Activated CD8-positive, alpha-beta T cell treated with anti-CD3 and anti-CD28 coated beads for 36 hours (primary cell): Measurements from ENCODE around the gene RPS10. TPM values are rescaled to one million over a fixed set of nuclear protein-coding genes. Genes with fewer than 3 reads are reported as not detected.

Experiments used
- ATAC-seq: fragments of 200-7000 bp; cut with Tn5 transposase; one replicate; pipeline ENCODE4 v1.10.0; 2021; ENCODE audit warnings: mild to moderate bottlenecking, moderate library complexity
- CTCF ChIA-PET: fragments of 350-600 bp; sonication (Branson Sonifier 250); formaldehyde crosslinking; loops from one replicate; lab custom pipeline; 2021; ENCODE audit warnings: antibody characterized with exemption; lab: Charles Lee
- POLR2A ChIA-PET: fragments of 350-600 bp; sonication (Branson Sonifier 250); formaldehyde crosslinking; loops from one replicate; lab custom pipeline; 2021; ENCODE audit warnings: antibody characterized with exemption; lab: Charles Lee
- DNase-seq: peaks from one replicate; pipeline ENCODE4 v3.0.0-alpha.2; 2020
- H3K27ac Mint-ChIP-seq: one replicate; pipeline ENCODE4 v1.8.0; 2021; ENCODE audit warnings: mild to moderate bottlenecking, mixed read lengths
- H3K27me3 Mint-ChIP-seq: one replicate; pipeline ENCODE4 v1.8.0; 2021; ENCODE audit warnings: mixed read lengths
- H3K36me3 Mint-ChIP-seq: one replicate; pipeline ENCODE4 v1.8.0; 2021; ENCODE audit warnings: low read depth, mixed read lengths
- H3K4me1 Mint-ChIP-seq: one replicate; pipeline ENCODE4 v1.8.0; 2021; ENCODE audit warnings: low read depth, mixed read lengths
- H3K4me3 Mint-ChIP-seq: one replicate; pipeline ENCODE4 v1.8.0; 2021; ENCODE audit warnings: mild to moderate bottlenecking, moderate library complexity, mixed read lengths
- H3K9me3 Mint-ChIP-seq: one replicate; pipeline ENCODE4 v1.8.0; 2021; ENCODE audit warnings: mixed read lengths
- intact Hi-C: fragments of 100-400 bp; cut with micrococcal nuclease; formaldehyde crosslinking; loops from one replicate; pipeline ENCODE4 v1.10.0; 2022
- total RNA-seq, 2 experiments: library from RNA; stranded (reverse); gene quantifications; one replicate each; pipeline ENCODE4 v1.2.3, GENCODE V29; 2021
- TF ChIP-seq, protein P1 (sequence below): fragments of 200-600 bp; IDR thresholded peaks from one replicate; pipeline ENCODE4 v1.8.0; 2022; ENCODE audit warnings: antibody characterized with exemption, mild to moderate bottlenecking

RPS10 gene
- total RNA-seq, 2 experiments from 2014 or later = 2,208 to 2,269 TPM

DNA sequence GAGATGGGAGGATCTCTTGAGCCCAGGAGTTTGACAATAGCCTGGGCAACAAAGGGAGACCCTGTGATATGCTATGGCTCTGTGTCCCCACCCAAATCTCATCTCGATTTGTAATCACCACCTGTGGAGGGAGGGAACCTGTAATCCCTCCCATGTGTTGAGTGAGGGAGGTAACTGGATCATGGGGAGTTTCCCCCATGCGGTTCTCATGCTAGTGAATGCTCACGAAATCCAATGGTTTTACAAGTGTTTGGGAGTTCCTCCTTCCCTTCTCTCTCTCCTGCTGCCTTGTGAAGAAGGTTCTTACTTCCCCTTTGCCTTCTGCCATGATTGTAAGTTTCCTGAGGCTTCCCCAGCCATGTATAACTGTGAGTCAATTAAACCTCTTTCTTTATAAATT lies 36.8 kb downstream of the RPS10 start:
- no peaks in the 10 kb centered on the region for H3K27me3 Mint-ChIP-seq
- H3K4me3 Mint-ChIP-seq = no peak overlapping the region
- H3K4me1 Mint-ChIP-seq = peaks cover 32% of the 10 kb centered on the region
- CTCF ChIA-PET = no interaction called here
- DNase-seq (no peak), ATAC-seq (no peak)
- H3K9me3 Mint-ChIP-seq = no peaks in the 10 kb centered on the region
- POLR2A ChIA-PET = interaction anchor here (0.6 kb wide), 1 partner anchor 226 kb away, joined by 4 read pairs; no protein-coding TSS in a partner anchor
- TF ChIP-seq, protein P1, sequence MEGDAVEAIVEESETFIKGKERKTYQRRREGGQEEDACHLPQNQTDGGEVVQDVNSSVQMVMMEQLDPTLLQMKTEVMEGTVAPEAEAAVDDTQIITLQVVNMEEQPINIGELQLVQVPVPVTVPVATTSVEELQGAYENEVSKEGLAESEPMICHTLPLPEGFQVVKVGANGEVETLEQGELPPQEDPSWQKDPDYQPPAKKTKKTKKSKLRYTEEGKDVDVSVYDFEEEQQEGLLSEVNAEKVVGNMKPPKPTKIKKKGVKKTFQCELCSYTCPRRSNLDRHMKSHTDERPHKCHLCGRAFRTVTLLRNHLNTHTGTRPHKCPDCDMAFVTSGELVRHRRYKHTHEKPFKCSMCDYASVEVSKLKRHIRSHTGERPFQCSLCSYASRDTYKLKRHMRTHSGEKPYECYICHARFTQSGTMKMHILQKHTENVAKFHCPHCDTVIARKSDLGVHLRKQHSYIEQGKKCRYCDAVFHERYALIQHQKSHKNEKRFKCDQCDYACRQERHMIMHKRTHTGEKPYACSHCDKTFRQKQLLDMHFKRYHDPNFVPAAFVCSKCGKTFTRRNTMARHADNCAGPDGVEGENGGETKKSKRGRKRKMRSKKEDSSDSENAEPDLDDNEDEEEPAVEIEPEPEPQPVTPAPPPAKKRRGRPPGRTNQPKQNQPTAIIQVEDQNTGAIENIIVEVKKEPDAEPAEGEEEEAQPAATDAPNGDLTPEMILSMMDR = no peak
- intact Hi-C loops = no loop called here
- H3K27ac Mint-ChIP-seq = no peak overlapping the region
- no peaks in the 10 kb centered on the region for H3K36me3 Mint-ChIP-seq

DNA sequence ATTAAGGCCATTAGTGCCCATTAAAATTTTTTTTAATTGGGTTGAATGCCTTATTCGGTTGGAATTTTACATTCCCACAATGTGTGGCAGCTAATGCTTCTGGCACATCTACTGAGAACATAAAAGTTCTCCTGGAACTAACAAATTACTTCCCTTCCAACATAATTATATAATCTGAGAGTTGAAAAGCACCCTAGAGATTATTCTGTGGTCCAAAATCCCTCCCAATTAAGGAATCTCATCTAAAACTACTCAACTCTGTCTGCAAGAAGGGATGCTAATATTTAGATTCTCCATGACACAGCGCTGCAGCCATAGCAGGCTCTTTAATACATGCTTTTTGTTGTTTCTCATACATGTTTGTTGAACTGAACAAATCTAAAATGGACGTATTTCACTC lies 37.4 kb downstream of the RPS10 start:
- H3K4me3 Mint-ChIP-seq = no peak overlapping the region
- CTCF ChIA-PET = interaction anchor here (1.6 kb wide), 1 partner anchor 139 kb away, joined by 4 read pairs; no protein-coding TSS in a partner anchor
- H3K27me3 Mint-ChIP-seq = no peaks in the 10 kb centered on the region
- intact Hi-C loops = no loop called here
- no peak overlapping the region for H3K27ac Mint-ChIP-seq
- H3K9me3 Mint-ChIP-seq = no peaks in the 10 kb centered on the region
- peaks cover 32% of the 10 kb centered on the region for H3K4me1 Mint-ChIP-seq
- DNase-seq = no peak
- no peak for ATAC-seq
- TF ChIP-seq, protein P1 = no peak
- POLR2A ChIA-PET = interaction anchor here (0.6 kb wide), 1 partner anchor 28 kb away, joined by 3 read pairs; no protein-coding TSS in a partner anchor
- no peaks in the 10 kb centered on the region for H3K36me3 Mint-ChIP-seq

DNA sequence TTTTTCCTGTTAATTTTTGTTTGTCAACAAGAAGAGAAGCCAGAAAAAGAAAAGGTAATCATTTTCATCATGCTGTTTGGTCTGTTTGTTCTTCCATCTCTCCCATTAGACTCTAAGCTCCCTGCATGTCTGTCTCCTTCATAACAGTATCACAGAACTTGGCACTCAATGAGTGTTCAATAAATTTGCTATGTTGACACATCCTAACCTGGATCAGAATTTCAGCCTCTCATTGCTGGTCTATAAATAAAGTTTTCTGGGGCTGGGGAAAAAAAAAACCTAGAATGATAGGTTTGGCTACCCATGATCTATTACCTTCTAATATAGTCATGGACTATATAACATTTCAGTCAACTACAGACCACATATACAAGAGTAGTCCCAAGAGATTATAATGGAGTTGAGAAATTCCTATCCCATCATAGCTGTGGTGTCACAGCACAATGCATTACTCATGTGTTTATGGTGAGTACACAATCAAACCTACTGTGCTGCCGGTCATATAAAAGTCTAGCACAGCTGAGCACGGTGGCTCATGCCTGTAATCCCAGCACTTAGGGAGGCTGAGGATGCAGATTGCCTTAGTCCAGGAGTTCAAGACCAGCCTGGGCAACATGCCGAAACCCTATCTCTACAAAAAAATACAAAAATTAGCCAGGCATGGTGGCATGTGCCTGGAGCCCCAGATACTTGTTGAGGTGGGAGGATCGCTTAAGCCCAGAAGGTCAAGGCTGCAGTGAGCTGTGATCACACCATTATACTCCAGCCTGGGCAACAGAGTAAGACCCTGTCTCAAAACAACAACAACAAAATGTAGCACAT lies 39.3 kb downstream of the RPS10 start:
- TF ChIP-seq, protein P1 = no peak
- ChIA-PET CTCF (interaction anchor here (0.6 to 1.6 kb wide), 4 partner anchors 137 to 223 kb away, joined by 3 to 4 read pairs (median 4); no protein-coding TSS in a partner anchor), POLR2A (interaction anchor here (0.9 to 1.2 kb wide), 6 partner anchors 13 to 149 kb away, joined by 3 read pairs; partner anchors contain the start of genes HMGA1 and RPS10)
- H3K27ac Mint-ChIP-seq = no peak overlapping the region
- H3K27me3 Mint-ChIP-seq = no peaks in the 10 kb centered on the region
- H3K4me3 Mint-ChIP-seq = no peak overlapping the region
- intact Hi-C loops = no loop called here
- DNase-seq (no peak), ATAC-seq (no peak)
- H3K4me1 Mint-ChIP-seq = peaks cover 34% of the 10 kb centered on the region
- no peaks in the 10 kb centered on the region for H3K36me3 Mint-ChIP-seq
- H3K9me3 Mint-ChIP-seq = no peaks in the 10 kb centered on the region

DNA sequence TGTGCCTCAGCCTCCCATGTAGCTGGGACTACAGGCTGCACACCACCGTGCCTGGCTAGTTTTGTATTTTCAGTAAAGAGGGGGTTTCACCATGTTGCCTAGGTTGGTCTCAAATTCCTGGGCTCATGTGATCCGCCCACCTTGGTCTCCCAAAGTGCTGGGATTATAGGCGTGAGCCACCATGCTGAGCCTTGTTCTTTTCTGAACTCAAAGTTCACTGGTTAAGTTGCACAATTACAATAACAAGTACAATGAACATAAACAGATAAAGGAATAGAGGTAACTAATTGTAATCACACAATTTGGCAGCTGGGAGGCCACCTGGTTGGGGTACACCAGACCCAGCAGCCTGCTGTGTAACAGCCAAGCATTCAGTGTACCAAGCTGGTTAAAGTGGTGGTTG lies 40.1 kb downstream of the RPS10 start:
- Mint-ChIP-seq H3K27ac (no peak overlapping the region), H3K9me3 (no peaks in the 10 kb centered on the region), H3K36me3 (peaks cover 2% of the 10 kb centered on the region), H3K4me3 (no peak overlapping the region), H3K4me1 (peaks cover 41% of the 10 kb centered on the region), H3K27me3 (no peaks in the 10 kb centered on the region)
- ATAC-seq (no peak), DNase-seq (no peak)
- intact Hi-C loops = no loop called here
- ChIA-PET POLR2A (interaction anchor here (0.9 to 1.2 kb wide), 3 partner anchors 40 to 149 kb away, joined by 3 read pairs; partner anchors contain the start of genes HMGA1 and RPS10), CTCF (interaction anchor here (0.8 kb wide), 1 partner anchor 223 kb away, joined by 4 read pairs; no protein-coding TSS in a partner anchor)
- TF ChIP-seq, protein P1 = no peak
